Measurements from ENCODE around the gene DPYSL3. TPM values are rescaled to one million over a fixed set of nuclear protein-coding genes. Genes with fewer than 3 reads are reported as not detected.

The DPYSL3 gene
- total RNA-seq, 4 donors from 2014 or later, result 27.6 to 107 (median 31.4) TPM

- 71 to 76% methylated on average over 2 of the region's 2 CpGs for WGBS, 2 donors (ENCODE audit: low coverage in 1 of 2)
- Histone ChIP-seq H3K9me3 (no peaks in the 10 kb centered on the region), H3K27me3 (peaks cover 7% of the 10 kb centered on the region), H3K4me3 (no peak overlapping the region), H3K4me1 (peaks cover 0 to 8% (median 7%) of the 10 kb centered on the region in 4 donors), H3K36me3 (no peaks in the 10 kb centered on the region), H3K27ac (no peak overlapping the region)
- intact Hi-C loops (cut with DNase I; ENCODE audit: low total_unique reads), result no loop called here
- DNase-seq, result no peak
- TF ChIP-seq EP300 (IDR thresholded peaks at IDR 0.05; ENCODE audit: low read depth), result no peak
- TF ChIP-seq, protein P1, sequence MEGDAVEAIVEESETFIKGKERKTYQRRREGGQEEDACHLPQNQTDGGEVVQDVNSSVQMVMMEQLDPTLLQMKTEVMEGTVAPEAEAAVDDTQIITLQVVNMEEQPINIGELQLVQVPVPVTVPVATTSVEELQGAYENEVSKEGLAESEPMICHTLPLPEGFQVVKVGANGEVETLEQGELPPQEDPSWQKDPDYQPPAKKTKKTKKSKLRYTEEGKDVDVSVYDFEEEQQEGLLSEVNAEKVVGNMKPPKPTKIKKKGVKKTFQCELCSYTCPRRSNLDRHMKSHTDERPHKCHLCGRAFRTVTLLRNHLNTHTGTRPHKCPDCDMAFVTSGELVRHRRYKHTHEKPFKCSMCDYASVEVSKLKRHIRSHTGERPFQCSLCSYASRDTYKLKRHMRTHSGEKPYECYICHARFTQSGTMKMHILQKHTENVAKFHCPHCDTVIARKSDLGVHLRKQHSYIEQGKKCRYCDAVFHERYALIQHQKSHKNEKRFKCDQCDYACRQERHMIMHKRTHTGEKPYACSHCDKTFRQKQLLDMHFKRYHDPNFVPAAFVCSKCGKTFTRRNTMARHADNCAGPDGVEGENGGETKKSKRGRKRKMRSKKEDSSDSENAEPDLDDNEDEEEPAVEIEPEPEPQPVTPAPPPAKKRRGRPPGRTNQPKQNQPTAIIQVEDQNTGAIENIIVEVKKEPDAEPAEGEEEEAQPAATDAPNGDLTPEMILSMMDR (IDR thresholded peaks at IDR 0.05), result no peak
- TF ChIP-seq POLR2A (IDR thresholded peaks at IDR 0.05), result no peak
- TF ChIP-seq POLR2AphosphoS5 (IDR thresholded peaks at IDR 0.05), result no peak
- in situ Hi-C loops (cut with MboI; ENCODE audit: low pct_ligation_motif_present in 1 of 4, low pct_unique_long_range_greater_than_20kb in 1 of 4, low sequenced_read_pairs in 3 of 4), result loop anchor here in 1 of 4 donors (10.0 kb wide), 1 partner anchor 104 kb away; no protein-coding TSS in a partner anchor
Measured at GRCh38 chr5:147460380-147460779, 49.5 kb downstream of the DPYSL3 start.

- in situ Hi-C loops (cut with MboI; ENCODE audit: low pct_ligation_motif_present in 1 of 4, low pct_unique_long_range_greater_than_20kb in 1 of 4, low sequenced_read_pairs in 3 of 4), result loop anchor here in 1 of 4 donors (10.0 kb wide), 1 partner anchor 96 kb away; no protein-coding TSS in a partner anchor
- Histone ChIP-seq H3K4me3 (no peak overlapping the region), H3K27me3 (peaks cover 20% of the 10 kb centered on the region), H3K4me1 (peaks cover 4 to 19% (median 12%) of the 10 kb centered on the region in 4 donors), H3K36me3 (no peaks in the 10 kb centered on the region), H3K27ac (peak overlapping the region in 1 of 4 donors; percentile 3), H3K9me3 (no peaks in the 10 kb centered on the region)
- intact Hi-C loops (cut with DNase I; ENCODE audit: low total_unique reads), result no loop called here
- TF ChIP-seq POLR2AphosphoS5 (IDR thresholded peaks at IDR 0.05), result no peak
- no peak for TF ChIP-seq POLR2A (IDR thresholded peaks at IDR 0.05)
- TF ChIP-seq, protein P1 (IDR thresholded peaks at IDR 0.05), result no peak
- no peak for TF ChIP-seq EP300 (IDR thresholded peaks at IDR 0.05; ENCODE audit: low read depth)
- DNase-seq, result no peak
- 95 to 100% methylated on average over 3 of the region's 3 CpGs for WGBS, 2 donors (ENCODE audit: low coverage in 1 of 2)
Measured at GRCh38 chr5:147458581-147458980, 51.3 kb downstream of the DPYSL3 start.

- intact Hi-C loops (cut with DNase I; ENCODE audit: low total_unique reads) (loop anchor here (2.0 kb wide), 1 partner anchor 103 kb away; no protein-coding TSS in a partner anchor), in situ Hi-C loops (cut with MboI; ENCODE audit: low pct_ligation_motif_present in 1 of 4, low pct_unique_long_range_greater_than_20kb in 1 of 4, low sequenced_read_pairs in 3 of 4) (loop anchor here in 1 of 4 donors (10.0 kb wide), 1 partner anchor 99 kb away; no protein-coding TSS in a partner anchor)
- peaks cover 46% of the 10 kb centered on the region for H3K27me3 ChIP-seq
- DNase-seq, result no peak
- no peaks in the 10 kb centered on the region for H3K36me3 ChIP-seq
- no peaks in the 10 kb centered on the region for H3K9me3 ChIP-seq
- no peak for TF ChIP-seq POLR2AphosphoS5 (IDR thresholded peaks at IDR 0.05)
- TF ChIP-seq POLR2A (IDR thresholded peaks at IDR 0.05), result no peak
- TF ChIP-seq, protein P1 (IDR thresholded peaks at IDR 0.05), result no peak
- no peak for TF ChIP-seq EP300 (IDR thresholded peaks at IDR 0.05; ENCODE audit: low read depth)
- no peak overlapping the region for H3K4me3 ChIP-seq
- H3K4me1 ChIP-seq, result peaks cover 4 to 34% (median 16%) of the 10 kb centered on the region in 4 donors
- H3K27ac ChIP-seq, result peak overlapping the region; percentile 81 to 97 (median 92)
- 59 to 67% methylated on average over 1 of the region's 1 CpG for WGBS, 2 donors (ENCODE audit: low coverage in 1 of 2)
Measured at GRCh38 chr5:147455822-147456450, 53.9 kb downstream of the DPYSL3 start.

DNA sequence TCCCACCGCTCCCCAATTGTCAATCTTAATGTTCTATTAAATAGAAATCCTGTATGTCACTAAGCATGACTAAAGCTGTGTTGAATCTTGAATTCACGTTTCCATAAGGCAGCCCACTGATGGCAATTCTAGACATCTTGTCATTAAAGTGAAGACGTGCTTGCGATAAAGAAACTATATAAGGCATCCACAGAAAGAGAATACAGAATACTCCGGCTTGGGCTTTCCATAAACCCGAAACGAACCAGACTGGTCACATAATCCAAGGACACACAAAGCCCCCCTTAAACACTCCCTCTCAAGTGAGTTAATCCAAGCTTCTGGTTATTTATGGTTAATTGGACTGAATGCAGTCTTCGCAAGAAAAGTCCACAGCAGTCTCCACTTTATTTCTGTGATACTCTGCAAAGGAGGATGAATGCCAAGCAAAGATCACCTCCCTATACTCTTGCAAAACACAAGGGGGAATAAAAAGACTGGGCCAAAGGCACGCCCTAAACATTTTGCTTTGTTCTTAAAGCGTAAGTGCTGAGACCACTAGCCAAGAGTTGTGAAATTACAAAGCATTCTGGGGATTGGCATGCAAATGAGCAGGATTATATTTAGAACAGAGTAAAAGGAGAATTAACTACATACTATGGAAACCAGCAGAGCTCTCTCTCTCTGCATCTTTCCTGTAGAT lies 54.7 kb downstream of the DPYSL3 start:
- no peak for DNase-seq
- 53 to 55% methylated on average over 6 to 10 of the region's 10 CpGs for WGBS, 2 donors (ENCODE audit: low coverage in 1 of 2)
- Histone ChIP-seq H3K36me3 (no peaks in the 10 kb centered on the region), H3K27me3 (peaks cover 46% of the 10 kb centered on the region), H3K4me3 (peak overlapping the region in 1 of 4 donors; percentile 62), H3K9me3 (no peaks in the 10 kb centered on the region), H3K4me1 (peaks cover 4 to 35% (median 16%) of the 10 kb centered on the region in 4 donors), H3K27ac (peak overlapping the region; percentile 81 to 97 (median 92))
- in situ Hi-C loops (cut with MboI; ENCODE audit: low pct_ligation_motif_present in 1 of 4, low pct_unique_long_range_greater_than_20kb in 1 of 4, low sequenced_read_pairs in 3 of 4) (loop anchor here in 1 of 4 donors (10.0 kb wide), 1 partner anchor 100 kb away; no protein-coding TSS in a partner anchor), intact Hi-C loops (cut with DNase I; ENCODE audit: low total_unique reads) (loop anchor here (2.0 kb wide), 1 partner anchor 104 kb away; no protein-coding TSS in a partner anchor)
- peak; percentile 19 for TF ChIP-seq EP300 (IDR thresholded peaks at IDR 0.05; ENCODE audit: low read depth)
- TF ChIP-seq POLR2A (IDR thresholded peaks at IDR 0.05), result no peak
- TF ChIP-seq, protein P1 (IDR thresholded peaks at IDR 0.05), result no peak
- TF ChIP-seq POLR2AphosphoS5 (IDR thresholded peaks at IDR 0.05), result peak; percentile 67 to 70 (median 70)

Data from transverse colon (tissue), 4 donors.